Urinary bladder (tissue), 4 donors: ENCODE results near the gene TRIM24. TPM values are rescaled to one million over a fixed set of nuclear protein-coding genes. Genes with fewer than 3 reads are reported as not detected.
A peak's percentile ranks its signal among the peaks of the same experiment; 100 is the strongest.
"Not testable (repeated sequence)": the region's sequence is repeated elsewhere in the genome, so short reads cannot be mapped to it uniquely, and the experiment has no call there.

Experiments
- DNase-seq: peaks from one replicate; pipeline ENCODE4 v3.0.0-alpha.2; 2015; ENCODE audit errors: extremely low spot score
- H3K27ac ChIP-seq: one replicate; pipeline ENCODE4 v1.5.1; 2013; ENCODE audit warnings: low read depth, mild to moderate bottlenecking, moderate library complexity
- H3K36me3 ChIP-seq: one replicate; pipeline ENCODE4 v1.6.1; 2013; ENCODE audit warnings: mild to moderate bottlenecking, moderate library complexity; ENCODE audit not compliant: insufficient read depth
- H3K4me1 ChIP-seq: one replicate; pipeline ENCODE4 v1.6.1; 2013; ENCODE audit warnings: mild to moderate bottlenecking, moderate library complexity; ENCODE audit not compliant: insufficient read depth
- H3K4me3 ChIP-seq: one replicate; pipeline ENCODE4 v1.5.1; 2013; ENCODE audit warnings: low read depth, low read length
- WGBS: extraction: QIAGEN DNeasy Blood & Tissue Kit; methylation state at CpG from one replicate; pipeline ENCODE4 v1.1.7; 2013; 5-methylcytosine and 5-hydroxymethylcytosine counted together
- polyA plus RNA-seq: library from polyadenylated mRNA; stranded (reverse); fragments of 200-250 nt; gene quantifications from one replicate; pipeline ENCODE4 v1.2.3, GENCODE V29; 2013
- total RNA-seq: library from RNA; depleted of rRNA; stranded (reverse); fragments of >200 nt; gene quantifications from one replicate; pipeline ENCODE4 v1.2.3, GENCODE V29; 2014
- donor health status: healthy with polysubstance abuse.
- donor health status: healthy.

Gene TRIM24
- total and polyA plus RNA-seq, 2 donors, result 9.8 to 28.0 TPM

- 95% methylated on average over 17 of the region's 17 CpGs for WGBS
- Histone ChIP-seq H3K27ac (no peak overlapping the region), H3K4me1 (no peaks in the 10 kb centered on the region), H3K4me3 (no peak overlapping the region), H3K36me3 (no peaks in the 10 kb centered on the region)
- no peak for DNase-seq
These were observed 19.6 kb upstream of the TRIM24 start for GRCh38 chr7:138440460-138440859.

- Histone ChIP-seq H3K4me1 (no peaks in the 10 kb centered on the region), H3K4me3 (no peak overlapping the region), H3K36me3 (no peaks in the 10 kb centered on the region), H3K27ac (no peak overlapping the region)
- 94% methylated on average over 3 of the region's 3 CpGs for WGBS
- no peak for DNase-seq
These were observed 17.2 kb upstream of the TRIM24 start for GRCh38 chr7:138442822-138443221.

DNA sequence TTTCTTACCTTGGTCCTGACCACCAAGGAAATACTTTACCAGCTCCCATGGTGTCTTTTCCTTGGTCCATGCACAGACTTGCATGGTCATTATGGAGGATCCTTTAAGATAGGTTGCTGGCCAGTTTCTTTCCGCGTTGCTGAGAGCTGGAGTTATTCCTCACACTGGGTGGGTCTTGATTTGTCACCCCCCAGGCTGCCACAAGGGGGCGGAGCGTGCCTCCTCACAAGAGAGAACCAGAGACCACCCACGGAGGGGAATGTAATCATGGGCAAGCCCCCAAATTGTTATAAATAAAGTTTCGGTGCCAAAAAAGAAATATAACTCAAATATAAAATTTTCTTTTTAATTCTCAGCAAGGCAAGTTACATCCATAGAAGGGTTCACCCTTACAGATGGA, 10.5 kb upstream of the TRIM24 start:
- Histone ChIP-seq H3K4me1 (no peaks in the 10 kb centered on the region), H3K36me3 (no peaks in the 10 kb centered on the region), H3K27ac (no peak overlapping the region), H3K4me3 (no peak overlapping the region)
- 88% methylated on average over 6 of the region's 6 CpGs for WGBS
- DNase-seq, result no peak

GRCh38 chr7:138455609-138456008, 4.5 kb upstream of the TRIM24 start:
- no peak for DNase-seq

DNA sequence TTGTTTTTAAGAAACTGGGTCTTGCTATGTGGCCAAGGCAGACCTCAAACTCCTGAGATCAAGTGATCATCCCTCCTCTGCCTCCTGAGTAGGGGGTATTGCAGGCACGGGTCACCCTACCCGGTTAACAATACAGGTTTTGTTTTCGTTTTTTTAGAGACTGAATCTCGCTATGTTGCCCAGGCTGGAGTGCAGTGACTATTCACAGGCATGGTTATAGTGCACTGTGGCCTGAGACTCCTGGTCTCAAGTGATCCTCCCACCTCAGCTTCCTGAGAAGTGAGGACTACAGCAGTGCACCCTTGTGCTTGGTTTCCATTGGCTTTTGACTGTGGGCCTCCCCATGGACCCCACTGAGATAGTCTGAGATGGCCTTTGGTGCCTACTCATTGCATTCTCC, 3.8 kb upstream of the TRIM24 start:
- no peak overlapping the region for H3K27ac ChIP-seq
- no peak overlapping the region for H3K4me3 ChIP-seq
- no peaks in the 10 kb centered on the region for H3K4me1 ChIP-seq
- WGBS, result 89% methylated on average over 4 of the region's 4 CpGs
- no peaks in the 10 kb centered on the region for H3K36me3 ChIP-seq
- no peak for DNase-seq

More at GRCh38 chr7:138455609-138456008, 4.5 kb upstream of the TRIM24 start:
- no peaks in the 10 kb centered on the region for H3K4me1 ChIP-seq
- H3K36me3 ChIP-seq, result no peaks in the 10 kb centered on the region
- WGBS, result 61% methylated on average over 3 of the region's 3 CpGs
- no peak overlapping the region for H3K4me3 ChIP-seq
- no peak overlapping the region for H3K27ac ChIP-seq

DNA sequence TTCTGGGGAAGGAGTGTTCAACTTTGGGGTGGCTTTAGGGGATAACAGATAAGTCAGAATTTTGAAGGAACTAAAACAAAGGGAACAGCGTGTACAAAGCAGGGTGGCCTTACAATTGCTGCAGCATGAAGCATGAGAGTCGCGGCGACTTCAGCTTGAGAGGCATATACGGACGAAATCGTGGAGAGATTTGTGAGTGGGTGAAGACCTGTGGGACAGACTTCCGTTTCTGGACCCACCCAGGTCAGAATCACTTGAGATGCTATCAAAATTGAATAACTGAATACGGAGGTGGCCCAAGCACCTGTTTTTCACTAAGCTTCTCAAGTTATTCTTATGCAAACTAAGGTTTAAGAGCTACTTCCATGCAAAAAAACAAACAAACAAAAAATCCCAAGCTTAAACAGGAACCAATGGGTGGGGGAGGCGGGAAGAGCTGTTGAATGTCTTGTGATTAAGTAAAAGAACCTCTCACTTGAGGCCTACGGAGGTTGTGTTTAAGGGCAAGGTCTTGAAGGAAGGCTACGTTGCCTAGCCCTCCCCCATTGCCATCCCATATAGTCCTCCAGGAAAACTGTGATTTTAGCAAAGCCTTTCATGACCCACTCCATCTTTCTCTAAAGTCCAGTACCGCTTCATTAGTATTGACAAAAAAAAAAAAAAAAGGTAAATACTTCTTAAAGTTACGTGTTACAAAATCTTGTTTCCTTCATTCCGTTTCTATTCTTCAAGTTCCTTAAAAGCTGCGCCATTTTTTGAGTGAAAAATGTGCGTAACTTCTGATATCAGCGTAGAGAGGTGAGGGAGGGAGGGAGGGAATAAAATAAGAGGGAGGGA, 1.3 kb upstream of the TRIM24 start:
- WGBS, result 68% methylated on average over 18 of the region's 18 CpGs
- Histone ChIP-seq H3K4me3 (no peak overlapping the region), H3K4me1 (no peaks in the 10 kb centered on the region), H3K27ac (no peak overlapping the region), H3K36me3 (no peaks in the 10 kb centered on the region)
- DNase-seq, result no peak

- no peak overlapping the region for H3K4me3 ChIP-seq
- H3K4me1 ChIP-seq, result no peaks in the 10 kb centered on the region
- WGBS, result under 1% methylated on average over 31 of the region's 31 CpGs
- H3K27ac ChIP-seq, result peak overlapping the region; percentile 45
- peak; percentile 96 for DNase-seq
- no peaks in the 10 kb centered on the region for H3K36me3 ChIP-seq
These were observed 465 bp upstream of the TRIM24 start for GRCh38 chr7:138459413-138460175.

- no peak for DNase-seq
- no peaks in the 10 kb centered on the region for H3K36me3 ChIP-seq
- H3K4me1 ChIP-seq, result no peaks in the 10 kb centered on the region
- peak overlapping the region; percentile 80 for H3K4me3 ChIP-seq
- under 1% methylated on average over 84 of the region's 84 CpGs for WGBS
- peak overlapping the region; percentile 94 for H3K27ac ChIP-seq
These were observed 869 bp downstream of the TRIM24 start for GRCh38 chr7:138460649-138461607.

GRCh38 chr7:138463291-138463618, 3.2 kb downstream of the TRIM24 start:
- not testable (repeated sequence) for H3K27ac ChIP-seq, H3K4me1 ChIP-seq, DNase-seq, H3K4me3 ChIP-seq, H3K36me3 ChIP-seq
- 96% methylated on average over 6 of the region's 6 CpGs for WGBS

- H3K27ac ChIP-seq, result no peak overlapping the region
- no peak overlapping the region for H3K4me3 ChIP-seq
- no peaks in the 10 kb centered on the region for H3K4me1 ChIP-seq
- no peaks in the 10 kb centered on the region for H3K36me3 ChIP-seq
- WGBS, result 60% methylated on average over 3 of the region's 3 CpGs
- no peak for DNase-seq
These were observed 5.0 kb downstream of the TRIM24 start for GRCh38 chr7:138465046-138465445.

GRCh38 chr7:138466069-138466756, 6.2 kb downstream of the TRIM24 start:
- not testable (repeated sequence) for H3K27ac ChIP-seq, H3K4me3 ChIP-seq, H3K36me3 ChIP-seq, H3K4me1 ChIP-seq, DNase-seq
- 88% methylated on average over 11 of the region's 11 CpGs for WGBS

- no peak for DNase-seq
- H3K4me3 ChIP-seq, result no peak overlapping the region
- no peaks in the 10 kb centered on the region for H3K4me1 ChIP-seq
- H3K27ac ChIP-seq, result no peak overlapping the region
- H3K36me3 ChIP-seq, result no peaks in the 10 kb centered on the region
- 68% methylated on average over 5 of the region's 5 CpGs for WGBS
These were observed 8.4 kb downstream of the TRIM24 start for GRCh38 chr7:138468244-138469123.
